Spleen (tissue), 7 donors: ENCODE measurements around the gene LRRC4C.

Source experiments
- CTCF ChIP-seq, 11 experiments: fragments of 200-600 bp in 7 of 11; fragments of 450-650 bp in 4 of 11; sonication (generic) in 4 of 11; IDR thresholded peaks in 8 of 11; conservative IDR thresholded peaks in 3 of 11; 1 replicate in 7 of 11; 2 replicates in 4 of 11; pipeline versions ENCODE4 v1.4.0 to v1.8.0; 2016 to 2021; ENCODE audit warnings: antibody characterized with exemption in 11 of 11, inconsistent platforms in 4 of 11, mild to moderate bottlenecking in 1 of 11
- POLR2A ChIP-seq, 3 donors: fragments of 450-650 bp; IDR thresholded peaks; one replicate each; pipeline ENCODE4 v1.5.1; 2017; ENCODE audit warnings: antibody characterized with exemption in 3 of 3, mild to moderate bottlenecking in 1 of 3
- donor health status: DM: no; HTN: no; CAD: no; lungs with moderate emphysema.
- donor health status: DM: no; HTN: no; CAD: no.
- donor health status: DM: no; HTN: no; CAD: no.

- TF ChIP-seq CTCF (IDR thresholded peaks at IDR 0.05 in 8 of 11, conservative IDR thresholded peaks at IDR 0.05 in 3 of 11) (no peak), POLR2A (IDR thresholded peaks at IDR 0.05) (no peak)
Measured at GRCh38 chr11:40133498-40133897, 1326.0 kb downstream of the LRRC4C start.
